DND-41 (cell line): ENCODE data around the gene VANGL2.

Experiments
- CTCF ChIP-seq: IDR thresholded peaks from 2 replicates; pipeline ENCODE4 v1.5.1; 2012; ENCODE audit warnings: borderline replicate concordance, low read length, moderate library complexity, mild to moderate bottlenecking; ENCODE audit not compliant: poor library complexity, severe bottlenecking; ENCODE audit errors: extremely low read depth
- EZH2 ChIP-seq: IDR thresholded peaks from 3 replicates; pipeline ENCODE4 v1.6.1; 2012; ENCODE audit warnings: borderline replicate concordance, low read depth, mild to moderate bottlenecking, moderate library complexity, low read length, inconsistent platforms; ENCODE audit not compliant: severe bottlenecking

DNA sequence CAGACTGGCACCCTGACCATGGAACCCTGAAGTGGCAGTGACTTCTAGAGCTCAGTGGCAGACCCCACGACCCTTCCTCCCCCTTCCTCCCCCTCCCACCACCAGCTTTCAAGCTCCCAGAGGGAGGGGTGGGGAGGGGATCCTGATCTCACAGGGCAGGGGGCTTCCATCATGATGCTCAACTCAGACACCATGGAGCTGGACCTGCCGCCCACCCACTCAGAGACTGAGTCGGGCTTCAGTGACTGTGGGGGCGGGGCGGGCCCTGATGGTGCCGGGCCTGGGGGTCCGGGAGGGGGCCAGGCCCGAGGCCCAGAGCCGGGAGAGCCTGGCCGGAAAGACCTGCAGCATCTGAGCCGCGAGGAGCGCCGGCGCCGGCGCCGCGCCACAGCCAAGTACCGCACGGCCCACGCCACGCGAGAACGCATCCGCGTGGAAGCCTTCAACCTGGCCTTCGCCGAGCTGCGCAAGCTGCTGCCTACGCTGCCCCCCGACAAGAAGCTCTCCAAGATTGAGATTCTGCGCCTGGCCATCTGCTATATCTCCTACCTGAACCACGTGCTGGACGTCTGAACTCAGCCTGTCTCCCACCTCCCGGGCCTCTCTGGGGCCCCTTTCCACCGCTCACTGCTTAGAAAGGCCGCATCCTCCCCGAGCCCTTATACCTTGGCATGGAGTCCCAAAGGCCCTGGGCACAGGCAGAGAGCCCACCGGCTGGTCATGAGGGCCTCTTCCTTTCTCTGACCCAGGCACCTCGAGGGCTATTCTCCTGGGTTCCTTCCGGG, 29.6 kb upstream of the VANGL2 start:
- TF ChIP-seq CTCF, result no peak
- no peak for TF ChIP-seq EZH2
